Thyroid gland (tissue), 4 donors: Measurements from ENCODE around the gene ACAA2.

Experiments used
- CTCF ChIP-seq, 6 experiments: fragments of 200-600 bp in 3 of 6; fragments of 450-650 bp in 3 of 6; sonication (generic) in 3 of 6; IDR thresholded peaks; one replicate each; pipeline ENCODE4 v1.5.1; 2016 to 2019; ENCODE audit warnings: antibody characterized with exemption in 6 of 6, mild to moderate bottlenecking in 2 of 6, inconsistent platforms in 1 of 6, moderate library complexity in 1 of 6
- POLR2A ChIP-seq, 2 donors: fragments of 450-650 bp; IDR thresholded peaks; one replicate each; pipeline ENCODE4 v1.6.1; 2017; ENCODE audit warnings: antibody characterized with exemption in 2 of 2, mild to moderate bottlenecking in 2 of 2, moderate library complexity in 1 of 2

GRCh38 chr18:49857708-49858107 lies 44.4 kb upstream of the ACAA2 start:
- TF ChIP-seq CTCF (IDR thresholded peaks at IDR 0.05) = no peak
- no peak for TF ChIP-seq POLR2A (IDR thresholded peaks at IDR 0.05)
